HG03442 (cell line): ENCODE results near the gene APOL1.
"Not testable (repeated sequence)": the region's sequence is repeated elsewhere in the genome, so short reads cannot be mapped to it uniquely, and the experiment has no call there.

Experiments
- ATAC-seq: cut with Tn5 transposase; IDR thresholded peaks from one replicate; pipeline ENCODE4 v1.9.1; 2021; ENCODE audit warnings: mild to moderate bottlenecking, moderate library complexity; ENCODE audit not compliant: unreplicated experiment

The APOL1 gene

DNA sequence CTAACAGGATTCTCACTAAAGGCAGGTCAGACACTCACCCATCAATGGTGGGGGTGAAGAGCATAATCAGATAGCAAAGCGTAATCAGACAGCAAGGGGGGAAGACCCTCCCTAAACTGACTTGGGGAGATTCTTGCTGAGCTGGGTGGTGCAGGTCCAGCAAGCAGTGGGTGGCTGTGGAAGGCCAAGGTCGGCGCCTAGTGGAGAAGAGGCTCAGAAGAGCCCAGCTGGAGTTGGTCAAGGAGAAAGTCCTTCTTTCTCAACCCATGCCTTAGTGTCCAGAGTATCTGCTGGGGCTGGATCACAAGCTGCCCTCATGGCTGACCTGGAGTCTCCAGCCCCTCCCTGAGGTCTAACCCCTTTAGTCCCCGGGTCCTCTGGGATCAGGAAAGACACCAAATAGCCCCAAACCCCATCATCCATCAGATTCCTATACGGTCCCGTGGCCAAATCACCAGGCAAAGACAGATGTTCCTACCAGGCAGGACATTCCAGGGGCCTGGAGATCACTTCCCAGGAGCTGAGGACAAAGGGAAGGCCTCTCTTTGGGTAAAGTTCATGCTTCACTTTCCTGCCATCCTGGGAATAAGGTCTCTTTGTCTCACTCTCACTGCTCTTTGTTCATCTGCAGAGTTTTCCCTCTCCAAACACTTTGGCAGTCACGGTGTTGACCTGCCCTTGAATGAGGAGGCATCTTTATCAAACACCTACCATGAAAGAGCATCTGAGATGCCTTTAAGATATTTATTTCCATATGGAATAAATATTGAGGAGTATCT is 11.1 kb downstream of the APOL1 start:
- not testable (repeated sequence) for ATAC-seq

GRCh38 chr22:36267058-36267457 is 14.1 kb downstream of the APOL1 start:
- no peak for ATAC-seq

- no peak for ATAC-seq
Observed at GRCh38 chr22:36267896-36268485, 15.1 kb downstream of the APOL1 start.

GRCh38 chr22:36271231-36271630 is 18.3 kb downstream of the APOL1 start:
- ATAC-seq: not testable (repeated sequence)

DNA sequence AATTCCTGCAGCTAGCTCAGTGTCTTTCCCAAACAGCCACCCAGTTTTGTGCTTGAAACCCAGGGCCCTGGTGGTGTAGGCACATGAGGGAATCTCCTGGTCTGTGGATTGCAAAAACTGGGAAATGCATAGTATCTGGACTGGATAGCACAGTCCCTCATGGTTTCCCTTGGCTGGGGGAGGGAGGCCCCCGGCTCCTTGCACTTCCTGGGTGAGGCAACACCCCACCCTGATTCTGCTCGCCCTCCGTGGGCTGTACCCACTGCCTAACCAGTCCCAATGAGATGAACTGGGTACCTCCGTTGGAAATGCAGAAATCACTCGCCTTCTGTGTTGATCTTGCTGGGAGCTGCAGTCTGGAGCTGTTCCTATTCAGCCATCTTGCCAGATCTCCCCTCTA is 19.0 kb downstream of the APOL1 start:
- not testable (repeated sequence) for ATAC-seq

- no peak for ATAC-seq
Observed at GRCh38 chr22:36274531-36274930, 21.6 kb downstream of the APOL1 start.

- ATAC-seq: no peak
Observed at GRCh38 chr22:36277482-36278291, 24.8 kb downstream of the APOL1 start.

GRCh38 chr22:36279219-36279666 is 26.3 kb downstream of the APOL1 start:
- no peak for ATAC-seq

DNA sequence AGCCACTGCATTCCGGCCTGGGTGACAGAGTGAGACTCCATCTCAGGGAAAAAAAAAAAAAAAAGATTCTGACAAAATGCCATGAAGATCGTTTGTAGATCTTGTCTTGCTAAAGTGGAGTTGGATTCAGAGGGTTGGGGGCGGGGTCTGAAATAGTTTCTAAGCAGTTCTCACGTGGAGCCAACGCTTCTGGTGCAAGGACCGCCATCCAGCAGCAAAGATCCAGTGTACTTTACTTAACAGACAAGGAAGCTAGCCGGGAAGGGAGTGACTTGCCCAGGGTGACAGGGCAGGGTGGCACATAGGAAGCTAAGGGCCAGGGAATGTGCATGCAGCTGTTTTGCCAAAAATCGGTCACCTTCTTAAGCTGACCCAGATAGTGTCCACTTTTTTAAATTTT is 27.4 kb downstream of the APOL1 start:
- ATAC-seq: no peak

DNA sequence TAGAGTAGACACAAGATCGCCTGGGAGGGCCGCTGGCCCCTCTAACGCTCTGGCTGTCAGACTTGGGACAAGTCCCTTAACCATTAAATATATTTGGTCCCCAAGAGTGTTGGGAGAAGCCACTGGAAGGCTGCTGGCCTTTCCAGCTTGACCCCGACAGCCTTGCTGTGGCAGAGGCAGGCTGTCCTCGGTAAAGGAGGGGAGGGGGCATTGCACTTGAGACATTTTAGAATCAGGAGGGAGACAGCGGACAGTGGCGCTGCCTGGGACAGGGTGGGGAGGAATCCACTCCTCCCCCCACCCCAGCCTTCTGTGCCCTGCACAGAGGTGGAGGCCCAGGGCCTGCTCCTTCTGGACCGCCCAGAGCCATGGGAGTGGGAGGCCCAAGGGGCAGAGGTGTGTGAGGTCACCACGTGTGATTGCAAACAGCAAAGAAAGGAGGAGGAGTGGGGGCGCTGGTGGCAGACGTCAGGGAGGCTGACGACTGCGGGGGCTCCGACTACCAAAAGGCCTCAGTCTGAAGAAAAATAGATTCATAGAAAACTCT is 28.9 kb downstream of the APOL1 start:
- no peak for ATAC-seq

DNA sequence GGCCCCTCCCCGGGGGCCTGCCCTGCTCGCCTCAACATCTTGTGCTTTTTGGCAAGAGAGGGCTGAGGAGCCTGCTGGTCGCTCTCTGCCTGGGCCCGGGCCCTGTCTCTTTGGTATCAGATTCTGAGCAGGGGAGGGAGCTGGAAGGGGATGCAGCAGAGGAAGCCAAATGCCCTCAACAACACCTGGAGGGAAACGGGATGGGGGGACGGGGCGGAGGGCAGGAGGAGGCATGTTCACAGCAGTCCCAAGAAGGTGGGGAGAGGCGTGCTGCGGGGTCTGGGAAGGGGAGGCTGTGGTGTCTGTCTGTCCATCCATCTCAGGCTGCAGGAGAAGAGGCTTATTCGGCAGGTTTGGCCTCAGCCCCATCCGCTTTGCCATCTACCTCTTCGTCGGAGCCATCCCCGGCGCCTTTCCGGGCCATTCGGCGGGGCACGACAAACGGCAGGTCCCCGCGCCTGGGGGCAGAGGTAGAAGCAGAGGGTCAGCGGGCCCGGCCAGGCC is 29.4 kb downstream of the APOL1 start:
- ATAC-seq: no peak

DNA sequence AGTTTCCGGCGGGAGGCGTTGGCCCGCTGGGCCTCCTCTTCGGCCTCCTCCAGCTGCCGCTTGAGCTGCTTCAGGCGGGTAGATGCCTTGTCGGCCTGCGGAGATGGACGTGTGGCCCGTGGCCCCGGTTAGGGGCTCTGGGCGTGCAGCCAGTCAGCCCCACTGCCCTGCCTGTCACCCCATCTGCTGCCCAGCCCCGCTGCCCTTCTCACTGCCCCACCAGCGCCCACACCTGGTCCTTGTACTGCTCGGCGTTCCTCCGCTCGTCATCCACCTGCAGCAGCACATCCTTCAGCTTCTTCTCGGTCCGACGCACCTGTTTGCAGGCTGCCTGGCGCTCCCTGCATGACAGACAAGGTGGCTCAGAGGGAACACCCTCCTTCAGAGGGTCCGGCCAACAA is 31.2 kb downstream of the APOL1 start:
- ATAC-seq: no peak

DNA sequence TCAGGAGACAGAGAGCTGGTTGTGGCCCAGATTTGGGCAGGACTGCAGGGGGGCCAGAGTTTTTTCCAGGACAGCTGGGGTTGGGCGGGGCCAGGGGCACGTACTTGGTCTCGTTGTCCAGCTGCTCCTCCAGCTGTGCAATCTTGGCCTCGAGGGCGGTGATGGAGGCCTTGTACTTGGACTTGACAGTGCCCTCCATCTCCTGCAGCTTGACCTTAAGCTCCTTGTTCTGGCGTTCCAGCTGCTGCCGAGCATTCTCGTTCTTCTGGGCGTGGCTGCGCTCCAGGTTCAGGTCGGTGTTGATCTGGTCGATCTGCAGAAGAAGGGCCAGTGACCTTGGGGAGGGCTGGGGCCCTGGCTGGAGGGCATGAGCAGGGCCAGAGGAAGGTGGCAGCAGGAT is 32.1 kb downstream of the APOL1 start:
- no peak for ATAC-seq

GRCh38 chr22:36285545-36285944 is 32.6 kb downstream of the APOL1 start:
- no peak for ATAC-seq

GRCh38 chr22:36286096-36286957 is 33.4 kb downstream of the APOL1 start:
- no peak for ATAC-seq

- no peak for ATAC-seq
Observed at GRCh38 chr22:36287881-36288515, 35.1 kb downstream of the APOL1 start.

- ATAC-seq: no peak
Observed at GRCh38 chr22:36288571-36289405, 35.9 kb downstream of the APOL1 start.

GRCh38 chr22:36289406-36289870 is 36.5 kb downstream of the APOL1 start:
- no peak for ATAC-seq

GRCh38 chr22:36289948-36290371 is 37.0 kb downstream of the APOL1 start:
- ATAC-seq: not testable (repeated sequence)
